HepG2 (cell line): ENCODE data around the gene LRRC4C. TPM values are rescaled to one million over a fixed set of nuclear protein-coding genes. Genes with fewer than 3 reads are reported as not detected.

ENCODE experiments used
- HMG20B ChIP-seq: conservative IDR thresholded peaks from 2 replicates; pipeline ENCODE4 v1.6.1; 2016; ENCODE audit warnings: missing genetic modification reagents, missing compliant biosample characterization
- IRF1 ChIP-seq: sonication (generic); formaldehyde crosslinking; IDR thresholded peaks from 2 replicates; pipeline ENCODE4 v1.4.0; 2020; ENCODE audit warnings: low read depth, mild to moderate bottlenecking, missing genetic modification reagents
- JUN ChIP-seq: sonication (generic); formaldehyde crosslinking; IDR thresholded peaks from 2 replicates; pipeline ENCODE4 v1.4.0; 2020; ENCODE audit warnings: mild to moderate bottlenecking, missing genetic modification reagents
- MIER2 ChIP-seq: IDR thresholded peaks from 2 replicates; pipeline ENCODE4 v1.6.1; 2016; ENCODE audit warnings: missing biosample characterization, missing genetic modification reagents
- PHF21A ChIP-seq: sonication (generic); formaldehyde crosslinking; IDR thresholded peaks from 2 replicates; pipeline ENCODE4 v1.5.0; 2020; ENCODE audit warnings: mild to moderate bottlenecking, missing genetic modification reagents
- RFX5 ChIP-seq: IDR thresholded peaks from 2 replicates; pipeline ENCODE4 v1.6.1; 2011; ENCODE audit warnings: low read depth, low read length, improper control_type of control experiment
- SMARCC2 ChIP-seq: fragments of 450-650 bp; IDR thresholded peaks from 2 replicates; pipeline ENCODE4 v1.6.1; 2017; ENCODE audit warnings: antibody characterized with exemption, mild to moderate bottlenecking
- SSRP1 ChIP-seq: IDR thresholded peaks from 2 replicates; pipeline ENCODE4 v1.6.1; 2016; ENCODE audit warnings: control low read depth
- TEAD2 ChIP-seq: sonication (generic); formaldehyde crosslinking; IDR thresholded peaks from 2 replicates; pipeline ENCODE4 v1.9.0; 2021; ENCODE audit warnings: missing genetic modification reagents
- TOPORS ChIP-seq: sonication (generic); formaldehyde crosslinking; IDR thresholded peaks from 2 replicates; pipeline ENCODE4 v1.8.0; 2023; ENCODE audit warnings: mild to moderate bottlenecking, missing genetic modification reagents
- ZNF121 ChIP-seq: sonication (generic); formaldehyde crosslinking; IDR thresholded peaks from 2 replicates; pipeline ENCODE4 v1.5.0; 2020; ENCODE audit warnings: mild to moderate bottlenecking, missing genetic modification reagents
- ZNF224 ChIP-seq: sonication (generic); formaldehyde crosslinking; IDR thresholded peaks from 2 replicates; pipeline ENCODE4 v1.5.0; 2020; ENCODE audit warnings: mild to moderate bottlenecking, missing genetic modification reagents
- ZNF335 ChIP-seq: sonication (generic); formaldehyde crosslinking; IDR thresholded peaks from 2 replicates; pipeline ENCODE4 v1.4.0; 2020; ENCODE audit warnings: missing genetic modification reagents
- ZNF354B ChIP-seq: sonication (generic); formaldehyde crosslinking; IDR thresholded peaks from 2 replicates; pipeline ENCODE4 v1.8.0; 2022; ENCODE audit warnings: mild to moderate bottlenecking, missing genetic modification reagents
- ZSCAN25 ChIP-seq: sonication (generic); formaldehyde crosslinking; IDR thresholded peaks from 2 replicates; pipeline ENCODE4 v1.8.0; 2022; ENCODE audit warnings: mild to moderate bottlenecking, missing genetic modification reagents
- ZSCAN31 ChIP-seq: sonication (generic); formaldehyde crosslinking; IDR thresholded peaks from 2 replicates; pipeline ENCODE4 v1.5.0; 2020; ENCODE audit warnings: low read depth, mild to moderate bottlenecking, missing genetic modification reagents
- polyA plus RNA-seq, 8 experiments: library from polyadenylated mRNA; depleted of rRNA in 3 of 8; stranded (reverse) in 7 of 8; unstranded in 1 of 8; fragments of >200 nt; fragmentation: Illumina TruSeq in 4 of 8; extraction: Trizol in 4 of 8; gene quantifications; 2 replicates each; pipeline versions ENCODE4 v1.2.1 to v1.2.3, GENCODE V29; 2011 to 2016; ENCODE audit warnings: low read depth in 4 of 8, missing spikeins in 1 of 8, mixed read lengths in 1 of 8; ENCODE audit not compliant: insufficient read depth in 1 of 8
- total RNA-seq, 5 experiments: library from RNA; depleted of rRNA; stranded (reverse); fragments of >200 nt; fragmentation: Illumina TruSeq; extraction: Trizol; gene quantifications; 2 replicates each; pipeline ENCODE4 v1.2.3, GENCODE V29; 2016; ENCODE audit warnings: low read depth in 1 of 5
- TF ChIP-seq, protein P1 (sequence below): sonication (generic); formaldehyde crosslinking; IDR thresholded peaks from 2 replicates; pipeline ENCODE4 v1.4.0; 2020; ENCODE audit warnings: missing genetic modification reagents
- TF ChIP-seq, protein P2 (sequence below): sonication (generic); formaldehyde crosslinking; IDR thresholded peaks from 2 replicates; pipeline ENCODE4 v1.4.0; 2020; ENCODE audit warnings: mild to moderate bottlenecking, missing genetic modification reagents
- TF ChIP-seq, protein P3 (sequence below): sonication (generic); formaldehyde crosslinking; IDR thresholded peaks from 2 replicates; pipeline ENCODE4 v1.4.0; 2020; ENCODE audit warnings: missing genetic modification reagents, mild to moderate bottlenecking, borderline replicate concordance

Gene LRRC4C
- total and polyA plus RNA-seq, 2 of the 13 experiments (the other 11 are each of a cell fraction or from before 2014, with no cell fraction given) = not detected

- TF ChIP-seq, protein P1, sequence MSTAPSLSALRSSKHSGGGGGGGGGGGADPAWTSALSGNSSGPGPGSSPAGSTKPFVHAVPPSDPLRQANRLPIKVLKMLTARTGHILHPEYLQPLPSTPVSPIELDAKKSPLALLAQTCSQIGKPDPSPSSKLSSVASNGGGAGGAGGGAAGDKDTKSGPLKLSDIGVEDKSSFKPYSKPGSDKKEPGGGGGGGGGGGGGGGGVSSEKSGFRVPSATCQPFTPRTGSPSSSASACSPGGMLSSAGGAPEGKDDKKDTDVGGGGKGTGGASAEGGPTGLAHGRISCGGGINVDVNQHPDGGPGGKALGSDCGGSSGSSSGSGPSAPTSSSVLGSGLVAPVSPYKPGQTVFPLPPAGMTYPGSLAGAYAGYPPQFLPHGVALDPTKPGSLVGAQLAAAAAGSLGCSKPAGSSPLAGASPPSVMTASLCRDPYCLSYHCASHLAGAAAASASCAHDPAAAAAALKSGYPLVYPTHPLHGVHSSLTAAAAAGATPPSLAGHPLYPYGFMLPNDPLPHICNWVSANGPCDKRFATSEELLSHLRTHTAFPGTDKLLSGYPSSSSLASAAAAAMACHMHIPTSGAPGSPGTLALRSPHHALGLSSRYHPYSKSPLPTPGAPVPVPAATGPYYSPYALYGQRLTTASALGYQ (CRISPR knock-in tag) = no peak
- TF ChIP-seq ZNF121 = no peak
- TF ChIP-seq HMG20B (CRISPR knock-in tag) = no peak
- TF ChIP-seq TEAD2 (CRISPR knock-in tag) = no peak
- no peak for TF ChIP-seq JUN (CRISPR knock-in tag)
- TF ChIP-seq ZSCAN25 (CRISPR knock-in tag) = no peak
- TF ChIP-seq ZNF354B = no peak
- TF ChIP-seq IRF1 = no peak
- TF ChIP-seq MIER2 (CRISPR knock-in tag) = no peak
- TF ChIP-seq ZNF335 = no peak
- TF ChIP-seq RFX5 = no peak
- TF ChIP-seq ZSCAN31 (CRISPR knock-in tag) = no peak
- TF ChIP-seq ZNF224 (CRISPR knock-in tag) = no peak
- TF ChIP-seq TOPORS (CRISPR knock-in tag) = no peak
- TF ChIP-seq, protein P2, sequence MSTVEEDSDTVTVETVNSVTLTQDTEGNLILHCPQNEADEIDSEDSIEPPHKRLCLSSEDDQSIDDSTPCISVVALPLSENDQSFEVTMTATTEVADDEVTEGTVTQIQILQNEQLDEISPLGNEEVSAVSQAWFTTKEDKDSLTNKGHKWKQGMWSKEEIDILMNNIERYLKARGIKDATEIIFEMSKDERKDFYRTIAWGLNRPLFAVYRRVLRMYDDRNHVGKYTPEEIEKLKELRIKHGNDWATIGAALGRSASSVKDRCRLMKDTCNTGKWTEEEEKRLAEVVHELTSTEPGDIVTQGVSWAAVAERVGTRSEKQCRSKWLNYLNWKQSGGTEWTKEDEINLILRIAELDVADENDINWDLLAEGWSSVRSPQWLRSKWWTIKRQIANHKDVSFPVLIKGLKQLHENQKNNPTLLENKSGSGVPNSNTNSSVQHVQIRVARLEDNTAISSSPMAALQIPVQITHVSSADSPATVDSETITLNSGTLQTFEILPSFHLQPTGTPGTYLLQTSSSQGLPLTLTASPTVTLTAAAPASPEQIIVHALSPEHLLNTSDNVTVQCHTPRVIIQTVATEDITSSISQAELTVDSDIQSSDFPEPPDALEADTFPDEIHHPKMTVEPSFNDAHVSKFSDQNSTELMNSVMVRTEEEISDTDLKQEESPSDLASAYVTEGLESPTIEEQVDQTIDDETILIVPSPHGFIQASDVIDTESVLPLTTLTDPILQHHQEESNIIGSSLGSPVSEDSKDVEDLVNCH (CRISPR knock-in tag) = no peak
- TF ChIP-seq, protein P3, sequence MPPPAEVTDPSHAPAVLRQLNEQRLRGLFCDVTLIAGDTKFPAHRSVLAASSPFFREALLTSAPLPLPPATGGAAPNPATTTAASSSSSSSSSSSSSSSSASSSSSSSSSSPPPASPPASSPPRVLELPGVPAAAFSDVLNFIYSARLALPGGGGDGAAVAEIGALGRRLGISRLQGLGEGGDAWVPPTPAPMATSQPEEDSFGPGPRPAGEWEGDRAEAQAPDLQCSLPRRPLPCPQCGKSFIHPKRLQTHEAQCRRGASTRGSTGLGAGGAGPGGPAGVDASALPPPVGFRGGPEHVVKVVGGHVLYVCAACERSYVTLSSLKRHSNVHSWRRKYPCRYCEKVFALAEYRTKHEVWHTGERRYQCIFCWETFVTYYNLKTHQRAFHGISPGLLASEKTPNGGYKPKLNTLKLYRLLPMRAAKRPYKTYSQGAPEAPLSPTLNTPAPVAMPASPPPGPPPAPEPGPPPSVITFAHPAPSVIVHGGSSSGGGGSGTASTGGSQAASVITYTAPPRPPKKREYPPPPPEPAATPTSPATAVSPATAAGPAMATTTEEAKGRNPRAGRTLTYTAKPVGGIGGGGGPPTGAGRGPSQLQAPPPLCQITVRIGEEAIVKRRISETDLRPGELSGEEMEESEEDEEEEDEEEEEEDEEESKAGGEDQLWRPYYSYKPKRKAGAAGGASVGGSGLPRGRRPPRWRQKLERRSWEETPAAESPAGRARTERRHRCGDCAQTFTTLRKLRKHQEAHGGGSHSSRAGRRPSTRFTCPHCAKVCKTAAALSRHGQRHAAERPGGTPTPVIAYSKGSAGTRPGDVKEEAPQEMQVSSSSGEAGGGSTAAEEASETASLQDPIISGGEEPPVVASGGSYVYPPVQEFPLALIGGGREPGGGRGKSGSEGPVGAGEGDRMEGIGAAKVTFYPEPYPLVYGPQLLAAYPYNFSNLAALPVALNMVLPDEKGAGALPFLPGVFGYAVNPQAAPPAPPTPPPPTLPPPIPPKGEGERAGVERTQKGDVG (CRISPR knock-in tag) = no peak
- no peak for TF ChIP-seq SSRP1 (CRISPR knock-in tag)
- TF ChIP-seq SMARCC2 = no peak
- peak; percentile 51; the same call in 1 of the 2 replicates for TF ChIP-seq PHF21A (CRISPR knock-in tag)
Measured at GRCh38 chr11:41189701-41190436, 269.6 kb downstream of the LRRC4C start (continued).
